SK-N-SH (cell line): ENCODE data around the gene OAS1. TPM values are rescaled to one million over a fixed set of nuclear protein-coding genes. Genes with fewer than 3 reads are reported as not detected.

Experiments
- CTCF ChIA-PET: fragments of 300-600, 350-600 bp; formaldehyde crosslinking; extraction: SDS; loops from one replicate; lab custom pipeline; 2021; lab: Yijun Ruan, JAX
- POLR2A ChIA-PET: fragments of 350-600 bp; sonication (Branson Sonifier 250); formaldehyde crosslinking; extraction: SDS; loops from one replicate; lab custom pipeline; 2020; ENCODE audit warnings: antibody characterized with exemption, inconsistent platforms; lab: Yijun Ruan, JAX
- DNase-seq: peaks from one replicate; pipeline ENCODE4 v3.0.0; 2012
- H2AFZ ChIP-seq: fragments of 200-600 bp; sonication (generic); 2 replicates; pipeline ENCODE4 v1.8.1; 2016; ENCODE audit warnings: antibody characterized with exemption, mild to moderate bottlenecking, low read depth
- H3F3A ChIP-seq: fragments of 200-600 bp; sonication (generic); replicated peaks from 2 replicates; pipeline ENCODE3; 2016; ENCODE audit warnings: antibody characterized with exemption, mild to moderate bottlenecking; ENCODE audit not compliant: insufficient read depth
- H3K27ac ChIP-seq, 2 experiments: fragments of 200-500 bp in 1 of 2; fragments of 200-600 bp in 1 of 2; sonication (Bioruptor generic) in 1 of 2; sonication (generic), shearing (Covaris generic) in 1 of 2; 2 replicates each; pipeline versions ENCODE4 v1.5.1 to v1.6.1; 2014 to 2016; ENCODE audit warnings: low read depth in 2 of 2, inconsistent platforms in 1 of 2, low read length in 1 of 2, mild to moderate bottlenecking in 1 of 2, mixed read lengths in 1 of 2
- H3K27me3 ChIP-seq: fragments of 200-600 bp; sonication (generic), shearing (Covaris generic); 2 replicates; pipeline ENCODE4 v1.6.1; 2016; ENCODE audit warnings: mixed run types; ENCODE audit not compliant: insufficient read depth
- H3K36me3 ChIP-seq, 2 experiments: fragments of 200-500 bp in 1 of 2; fragments of 200-600 bp in 1 of 2; sonication (Bioruptor generic) in 1 of 2; sonication (generic) in 1 of 2; replicated peaks in 1 of 2; 2 replicates each; pipeline versions ENCODE3 to v1.5.1; 2014 to 2016; ENCODE audit warnings: low read length in 1 of 2, mild to moderate bottlenecking in 1 of 2; ENCODE audit not compliant: insufficient read depth in 2 of 2, control insufficient read depth in 1 of 2
- H3K4me1 ChIP-seq, 2 experiments: fragments of 200-500 bp in 1 of 2; fragments of 200-600 bp in 1 of 2; sonication (Bioruptor generic) in 1 of 2; sonication (generic), shearing (Covaris generic) in 1 of 2; 2 replicates each; pipeline versions ENCODE4 v1.5.1 to v1.6.1; 2014 to 2016; ENCODE audit warnings: low read depth in 1 of 2, low read length in 1 of 2, mixed run types in 1 of 2; ENCODE audit not compliant: insufficient read depth in 2 of 2, control insufficient read depth in 1 of 2
- H3K4me2 ChIP-seq: fragments of 200-600 bp; sonication (generic), shearing (Covaris generic); 2 replicates; pipeline ENCODE4 v1.6.1; 2017; ENCODE audit warnings: mixed run types
- H3K4me3 ChIP-seq, 2 experiments: fragments of 200-500 bp in 1 of 2; fragments of 200-600 bp in 1 of 2; sonication (Bioruptor generic) in 1 of 2; sonication (generic), shearing (Covaris generic) in 1 of 2; 2 replicates each; pipeline versions ENCODE4 v1.5.1 to v1.8.1; 2014 to 2016; ENCODE audit warnings: low read depth in 2 of 2, inconsistent platforms in 1 of 2, low read length in 1 of 2, mild to moderate bottlenecking in 1 of 2, mixed read lengths in 1 of 2, moderate library complexity in 1 of 2
- H3K79me2 ChIP-seq: fragments of 200-600 bp; sonication (generic); 2 replicates; pipeline ENCODE4 v1.8.1; 2017; ENCODE audit warnings: mild to moderate bottlenecking; ENCODE audit not compliant: insufficient read depth
- H3K9ac ChIP-seq: fragments of 200-600 bp; sonication (generic); 2 replicates; pipeline ENCODE4 v1.6.1; 2017; ENCODE audit warnings: mixed run types
- H3K9me2 ChIP-seq: fragments of 200-600 bp; sonication (generic); 2 replicates; pipeline ENCODE4 v1.6.1; 2017; ENCODE audit warnings: mixed run types
- H3K9me3 ChIP-seq: fragments of 200-600 bp; sonication (generic); 2 replicates; pipeline ENCODE4 v1.6.1; 2017; ENCODE audit warnings: mixed run types, mild to moderate bottlenecking, moderate library complexity
- H4K20me1 ChIP-seq: fragments of 200-600 bp; sonication (generic); 2 replicates; pipeline ENCODE4 v1.6.1; 2017; ENCODE audit warnings: mild to moderate bottlenecking, mixed run types; ENCODE audit not compliant: insufficient read depth
- CHD2 ChIP-seq: fragments of 150-350 bp; IDR thresholded peaks from 2 replicates; pipeline ENCODE4 v1.6.1; 2018; ENCODE audit warnings: low read length; ENCODE audit not compliant: partially characterized antibody
- EZH2phosphoT487 ChIP-seq: fragments of 200-600 bp; sonication (generic); IDR thresholded peaks from 2 replicates; pipeline ENCODE4 v1.6.1; 2017; ENCODE audit warnings: low read depth, mixed run types, mild to moderate bottlenecking, antibody characterized with exemption, moderate library complexity, borderline replicate concordance
- GATA2 ChIP-seq: sonication (generic); formaldehyde crosslinking; IDR thresholded peaks from 2 replicates; pipeline ENCODE4 v1.5.0; 2020; ENCODE audit warnings: mild to moderate bottlenecking, missing genetic modification reagents
- JUND ChIP-seq: IDR thresholded peaks from 2 replicates; pipeline ENCODE4 v1.4.0; 2012
- POLR2AphosphoS5 ChIP-seq: IDR thresholded peaks from 2 replicates; pipeline ENCODE4 v1.6.1; 2012; ENCODE audit warnings: low read depth, low read length
- RFX5 ChIP-seq: IDR thresholded peaks from 2 replicates; pipeline ENCODE4 v1.6.1; 2012; ENCODE audit warnings: mild to moderate bottlenecking, improper control_type of control experiment, low read length
- SIN3A ChIP-seq: IDR thresholded peaks from 2 replicates; pipeline ENCODE4 v1.6.1; 2012; ENCODE audit warnings: low read depth, mild to moderate bottlenecking, low read length, moderate library complexity, borderline replicate concordance
- SMC3 ChIP-seq: IDR thresholded peaks from 2 replicates; pipeline ENCODE4 v1.6.1; 2012; ENCODE audit warnings: low read depth, low read length, improper control_type of control experiment
- WGBS: methylation state at CpG from one replicate; pipeline ENCODE4 v1.1.6; 2017; ENCODE audit warnings: low lambda C conversion rate; 5-methylcytosine and 5-hydroxymethylcytosine counted together
- polyA plus RNA-seq, 3 experiments: library from polyadenylated mRNA; depleted of rRNA; stranded (reverse); fragments of >200 nt; gene quantifications; 2 replicates each; pipeline ENCODE4 v1.2.3, GENCODE V29; 2012
- TF ChIP-seq, protein P1 (sequence below): fragments of 150-350 bp; IDR thresholded peaks from 2 replicates; pipeline ENCODE4 v1.6.1; 2017; ENCODE audit warnings: antibody characterized with exemption, low read length, low read depth, borderline replicate concordance

The OAS1 gene
- polyA plus RNA-seq, 1 of the 3 experiments (the other 2 are of a cell fraction): 1.1 TPM

DNA sequence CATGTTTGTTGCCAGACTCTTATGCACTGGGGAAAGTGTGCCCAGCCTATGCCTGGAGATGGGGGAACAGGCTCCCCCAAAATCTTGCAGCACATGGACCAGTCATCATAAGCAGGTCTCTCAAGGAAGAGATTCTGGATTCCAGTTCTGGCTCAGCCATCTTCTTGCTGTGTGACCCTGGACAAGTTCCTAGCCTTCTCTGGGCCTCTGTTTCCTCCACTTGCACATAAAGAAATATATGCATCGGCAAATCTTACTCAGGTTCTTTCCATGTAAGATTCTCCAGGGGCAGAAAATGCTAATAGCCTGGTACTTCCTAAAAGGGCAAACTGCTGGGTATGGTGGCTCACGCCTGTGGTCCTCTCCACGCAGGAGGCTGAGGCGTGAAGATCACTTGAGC is 38.8 kb downstream of the OAS1 start:
- H3K79me2 ChIP-seq: no peaks in the 10 kb centered on the region
- H3K4me2 ChIP-seq: no peak overlapping the region
- no peaks in the 10 kb centered on the region for H3K9me3 ChIP-seq
- no peak overlapping the region for H3K27ac ChIP-seq
- H2AFZ ChIP-seq: no peak overlapping the region
- no peaks in the 10 kb centered on the region for H3F3A ChIP-seq
- H3K27me3 ChIP-seq: no peaks in the 10 kb centered on the region
- H3K9ac ChIP-seq: no peak overlapping the region
- H4K20me1 ChIP-seq: no peaks in the 10 kb centered on the region
- H3K4me3 ChIP-seq: no peak overlapping the region
- TF ChIP-seq, protein P1, sequence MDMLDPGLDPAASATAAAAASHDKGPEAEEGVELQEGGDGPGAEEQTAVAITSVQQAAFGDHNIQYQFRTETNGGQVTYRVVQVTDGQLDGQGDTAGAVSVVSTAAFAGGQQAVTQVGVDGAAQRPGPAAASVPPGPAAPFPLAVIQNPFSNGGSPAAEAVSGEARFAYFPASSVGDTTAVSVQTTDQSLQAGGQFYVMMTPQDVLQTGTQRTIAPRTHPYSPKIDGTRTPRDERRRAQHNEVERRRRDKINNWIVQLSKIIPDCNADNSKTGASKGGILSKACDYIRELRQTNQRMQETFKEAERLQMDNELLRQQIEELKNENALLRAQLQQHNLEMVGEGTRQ: no peak
- TF ChIP-seq, all 33 proteins: peak for 0
- WGBS: 87% methylated on average over 4 of the region's 4 CpGs
- ChIA-PET CTCF (no interaction called here), POLR2A (no interaction called here)
- no peaks in the 10 kb centered on the region for H3K9me2 ChIP-seq
- H3K36me3 ChIP-seq: no peaks in the 10 kb centered on the region
- peaks cover 0 to 19% of the 10 kb centered on the region in 2 experiments; a peak in 2 of 4 replicates for H3K4me1 ChIP-seq
- DNase-seq: no peak

DNA sequence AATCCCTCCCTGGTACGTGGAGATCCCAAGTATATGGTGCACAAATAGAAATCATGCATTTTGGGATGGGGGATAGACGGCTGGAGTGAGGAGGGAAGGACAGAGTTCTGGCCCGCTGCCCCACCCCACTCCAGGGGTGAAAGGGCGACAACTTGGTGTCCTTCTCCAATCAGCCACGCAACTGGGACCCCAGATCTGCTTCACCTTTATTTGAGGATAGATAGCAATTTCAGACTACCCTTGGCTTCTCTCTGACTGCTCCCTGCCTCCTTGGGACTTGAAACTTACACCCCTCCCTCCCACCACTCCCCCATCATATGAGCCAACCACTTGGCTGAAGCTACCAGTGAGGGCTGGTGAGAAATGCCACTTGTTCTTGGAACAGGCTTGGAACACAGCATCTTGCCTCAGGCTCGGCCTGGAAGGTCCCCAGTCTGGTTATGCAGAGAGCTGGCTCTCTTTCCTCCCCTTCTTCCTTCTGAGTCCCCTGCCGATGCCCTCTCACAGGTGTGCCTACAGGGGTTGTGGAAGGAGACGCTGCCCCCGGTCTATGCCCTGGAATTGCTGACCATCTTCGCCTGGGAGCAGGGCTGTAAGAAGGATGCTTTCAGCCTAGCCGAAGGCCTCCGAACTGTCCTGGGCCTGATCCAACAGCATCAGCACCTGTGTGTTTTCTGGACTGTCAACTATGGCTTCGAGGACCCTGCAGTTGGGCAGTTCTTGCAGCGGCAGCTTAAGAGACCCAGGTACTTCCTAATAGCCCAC is 39.7 kb downstream of the OAS1 start:
- no peaks in the 10 kb centered on the region for H3K9me2 ChIP-seq
- no peaks in the 10 kb centered on the region for H3F3A ChIP-seq
- no peaks in the 10 kb centered on the region for H3K36me3 ChIP-seq
- H3K4me3 ChIP-seq: no peak overlapping the region
- 82% methylated on average over 12 of the region's 14 CpGs for WGBS
- no peak overlapping the region for H3K27ac ChIP-seq
- H2AFZ ChIP-seq: no peak overlapping the region
- peaks cover 0 to 22% of the 10 kb centered on the region in 2 experiments; a peak in 2 of 4 replicates for H3K4me1 ChIP-seq
- no peaks in the 10 kb centered on the region for H4K20me1 ChIP-seq
- H3K9me3 ChIP-seq: no peaks in the 10 kb centered on the region
- DNase-seq: no peak
- ChIA-PET CTCF (no interaction called here), POLR2A (no interaction called here)
- no peak for TF ChIP-seq RFX5
- no peak for TF ChIP-seq POLR2AphosphoS5
- TF ChIP-seq GATA2: no peak
- no peak for TF ChIP-seq JUND
- no peak for TF ChIP-seq SMC3
- no peak for TF ChIP-seq EZH2phosphoT487
- TF ChIP-seq, protein P1: no peak
- TF ChIP-seq SIN3A: no peak
- H3K79me2 ChIP-seq: no peaks in the 10 kb centered on the region
- H3K9ac ChIP-seq: no peak overlapping the region
- H3K4me2 ChIP-seq: no peak overlapping the region
- no peaks in the 10 kb centered on the region for H3K27me3 ChIP-seq

- TF ChIP-seq EZH2phosphoT487: no peak
- no peak for TF ChIP-seq CHD2
- Histone ChIP-seq H3F3A (no peaks in the 10 kb centered on the region), H3K9me2 (no peaks in the 10 kb centered on the region), H3K4me2 (no peak overlapping the region), H3K9me3 (no peaks in the 10 kb centered on the region), H4K20me1 (no peaks in the 10 kb centered on the region), H3K27me3 (no peaks in the 10 kb centered on the region), H3K9ac (no peak overlapping the region), H3K27ac (no peak overlapping the region), H3K4me3 (no peak overlapping the region), H3K36me3 (no peaks in the 10 kb centered on the region), H3K4me1 (peaks cover 0 to 16% of the 10 kb centered on the region in 2 experiments; a peak in 2 of 4 replicates), H3K79me2 (no peaks in the 10 kb centered on the region), H2AFZ (no peak overlapping the region)
- no peak for DNase-seq
- WGBS: 8% methylated on average over 1 of the region's 1 CpG
- CTCF ChIA-PET: interaction anchor here (1.5 kb wide), 1 partner anchor 47 kb away, joined by 5 read pairs; no protein-coding TSS in a partner anchor
- POLR2A ChIA-PET: no interaction called here
These were observed 40.6 kb downstream of the OAS1 start for GRCh38 chr12:112947314-112947713.
